IMR-90 (cell line): ENCODE data around the gene RNF41. TPM values are rescaled to one million over a fixed set of nuclear protein-coding genes. Genes with fewer than 3 reads are reported as not detected.

Source experiments
- ATAC-seq: fragments of 200-7000 bp; cut with Tn5 transposase; 2 replicates; pipeline ENCODE4 v1.9.1; 2020; ENCODE audit warnings: low read depth, mild to moderate bottlenecking, moderate library complexity
- BruUV-seq: library from RNA; stranded (reverse); fragments of 400-500 nt; replicated peaks from 2 replicates; lab custom pipeline; 2021; lab: Mats Ljungman, UMichigan
- CTCF ChIA-PET: fragments of 300-600 bp; formaldehyde crosslinking; extraction: SDS; loops from one replicate; lab custom pipeline; 2021; ENCODE audit warnings: antibody characterized with exemption; lab: Yijun Ruan, JAX
- POLR2A ChIA-PET: fragments of 300-600 bp; sonication (Branson Sonifier 250); formaldehyde crosslinking; loops from one replicate; lab custom pipeline; 2022; ENCODE audit warnings: antibody characterized with exemption; ENCODE audit not compliant: unreplicated experiment; lab: Charles Lee
- DNase-seq: peaks from one replicate; pipeline ENCODE4 v3.0.0; 2013
- H2AFZ ChIP-seq: replicated peaks from 2 replicates; pipeline ENCODE3; 2013; ENCODE audit warnings: low read length, mild to moderate bottlenecking; ENCODE audit not compliant: poor library complexity
- H2AK5ac ChIP-seq: 2 replicates; pipeline ENCODE4 v1.6.1; 2013; ENCODE audit warnings: low read depth, low read length, inconsistent platforms
- H2AK9ac ChIP-seq: replicated peaks from 2 replicates; pipeline ENCODE3; 2013; ENCODE audit warnings: mild to moderate bottlenecking, low read depth, low read length, moderate library complexity; ENCODE audit not compliant: poor library complexity
- H2BK120ac ChIP-seq: 2 replicates; pipeline ENCODE4 v1.6.1; 2013; ENCODE audit warnings: low read depth, low read length, inconsistent platforms
- H2BK15ac ChIP-seq: 3 replicates; pipeline ENCODE4 v1.6.1; 2013; ENCODE audit warnings: low read depth, low read length, inconsistent platforms
- H2BK20ac ChIP-seq: 2 replicates; pipeline ENCODE4 v1.6.1; 2013; ENCODE audit warnings: low read depth, mild to moderate bottlenecking, inconsistent platforms, low read length, moderate library complexity
- H2BK5ac ChIP-seq: 2 replicates; pipeline ENCODE4 v1.6.1; 2013; ENCODE audit warnings: mild to moderate bottlenecking, low read depth, low read length, inconsistent platforms; ENCODE audit not compliant: poor library complexity, severe bottlenecking
- H3K14ac ChIP-seq: replicated peaks from 2 replicates; pipeline ENCODE4 v1.6.1; 2013; ENCODE audit warnings: low read depth, low read length, inconsistent platforms
- H3K18ac ChIP-seq: 2 replicates; pipeline ENCODE4 v1.6.1; 2013; ENCODE audit warnings: low read depth, low read length, control low read depth
- H3K23ac ChIP-seq: 2 replicates; pipeline ENCODE4 v1.6.1; 2013; ENCODE audit warnings: low read depth, low read length, inconsistent platforms
- H3K27ac ChIP-seq: 2 replicates; pipeline ENCODE4 v1.5.1; 2013; ENCODE audit warnings: mild to moderate bottlenecking, control low read depth, low read length; ENCODE audit not compliant: insufficient read depth
- H3K27me3 ChIP-seq: 2 replicates; pipeline ENCODE4 v1.6.1; 2013; ENCODE audit warnings: low read length; ENCODE audit not compliant: control insufficient read depth, insufficient read depth
- H3K36me3 ChIP-seq: 2 replicates; pipeline ENCODE4 v1.6.1; 2013; ENCODE audit warnings: low read length, mixed read lengths; ENCODE audit not compliant: control insufficient read depth, insufficient read depth
- H3K4ac ChIP-seq: 2 replicates; pipeline ENCODE4 v1.6.1; 2013; ENCODE audit warnings: low read depth, low read length, inconsistent platforms
- H3K4me1 ChIP-seq: 2 replicates; pipeline ENCODE4 v1.6.1; 2013; ENCODE audit warnings: low read length, mixed read lengths; ENCODE audit not compliant: control insufficient read depth, insufficient read depth
- H3K4me2 ChIP-seq: 2 replicates; pipeline ENCODE4 v1.6.1; 2013; ENCODE audit warnings: low read depth, mild to moderate bottlenecking, control low read depth, low read length, moderate library complexity
- H3K4me3 ChIP-seq: 2 replicates; pipeline ENCODE4 v1.5.1; 2013; ENCODE audit warnings: low read depth, mild to moderate bottlenecking, control low read depth, low read length, moderate library complexity; ENCODE audit not compliant: insufficient read depth
- H3K56ac ChIP-seq: 2 replicates; pipeline ENCODE4 v1.6.1; 2013; ENCODE audit warnings: low read length, inconsistent platforms; ENCODE audit not compliant: insufficient read depth; ENCODE audit errors: extremely low read depth
- H3K79me1 ChIP-seq, 2 experiments: 2 replicates each; pipeline ENCODE4 v1.6.1; 2013; ENCODE audit warnings: low read length in 2 of 2, inconsistent platforms in 1 of 2, low read depth in 1 of 2
- H3K9ac ChIP-seq: 2 replicates; pipeline ENCODE4 v1.6.1; 2013; ENCODE audit warnings: low read depth, low read length, control low read depth
- H3K9me1 ChIP-seq: 2 replicates; pipeline ENCODE4 v1.6.1; 2013; ENCODE audit warnings: low read length, inconsistent platforms; ENCODE audit not compliant: insufficient read depth
- H3K9me3 ChIP-seq: 2 replicates; pipeline ENCODE4 v1.6.1; 2013; ENCODE audit warnings: low read length; ENCODE audit not compliant: control insufficient read depth, insufficient read depth
- H4K20me1 ChIP-seq: 2 replicates; pipeline ENCODE4 v1.6.1; 2013; ENCODE audit warnings: low read length, inconsistent platforms; ENCODE audit not compliant: insufficient read depth
- H4K5ac ChIP-seq: 2 replicates; pipeline ENCODE4 v1.6.1; 2013; ENCODE audit warnings: mild to moderate bottlenecking, low read depth, low read length, control low read depth
- H4K8ac ChIP-seq, 2 experiments: 2 replicates each; pipeline ENCODE4 v1.6.1; 2013; ENCODE audit warnings: low read depth in 2 of 2, low read length in 2 of 2, control low read depth in 1 of 2, inconsistent platforms in 1 of 2
- H4K91ac ChIP-seq: 2 replicates; pipeline ENCODE4 v1.6.1; 2013; ENCODE audit warnings: low read depth, low read length, inconsistent platforms; ENCODE audit not compliant: insufficient read depth
- BHLHE40 ChIP-seq: fragments of 150-350 bp; IDR thresholded peaks from 2 replicates; pipeline ENCODE4 v1.6.1; 2016; ENCODE audit warnings: mild to moderate bottlenecking, low read depth, low read length
- CEBPB ChIP-seq: IDR thresholded peaks from 2 replicates; pipeline ENCODE4 v1.6.1; 2012; ENCODE audit warnings: low read depth, low read length, improper control_type of control experiment
- CHD1 ChIP-seq: IDR thresholded peaks from 2 replicates; pipeline ENCODE4 v1.6.1; 2012; ENCODE audit warnings: low read depth, low read length, improper control_type of control experiment
- FOS ChIP-seq: fragments of 150-350 bp; IDR thresholded peaks from 2 replicates; pipeline ENCODE4 v1.6.1; 2016; ENCODE audit warnings: low read depth, low read length
- MAFK ChIP-seq: IDR thresholded peaks from 2 replicates; pipeline ENCODE4 v1.6.1; 2012; ENCODE audit warnings: low read depth, low read length, improper control_type of control experiment
- MAZ ChIP-seq: IDR thresholded peaks from 2 replicates; pipeline ENCODE4 v1.6.1; 2012; ENCODE audit warnings: low read depth, mild to moderate bottlenecking, low read length, improper control_type of control experiment, moderate library complexity, borderline replicate concordance
- MXI1 ChIP-seq: IDR thresholded peaks from 2 replicates; pipeline ENCODE4 v1.6.1; 2012; ENCODE audit warnings: low read depth, mild to moderate bottlenecking, low read length, moderate library complexity, borderline replicate concordance
- POLR2A ChIP-seq: IDR thresholded peaks from 2 replicates; pipeline ENCODE4 v1.6.1; 2012; ENCODE audit warnings: mild to moderate bottlenecking, low read depth, low read length
- RAD21 ChIP-seq: IDR thresholded peaks from 2 replicates; pipeline ENCODE4 v1.6.1; 2012; ENCODE audit warnings: low read length, improper control_type of control experiment
- RCOR1 ChIP-seq: IDR thresholded peaks from 2 replicates; pipeline ENCODE4 v1.6.1; 2012; ENCODE audit warnings: mild to moderate bottlenecking, low read length, improper control_type of control experiment; ENCODE audit not compliant: insufficient replicate concordance
- RFX5 ChIP-seq: IDR thresholded peaks from 2 replicates; pipeline ENCODE4 v1.8.0; 2012; ENCODE audit warnings: low read depth, mild to moderate bottlenecking, low read length, moderate library complexity
- SMC3 ChIP-seq: fragments of 150-350 bp; IDR thresholded peaks from 2 replicates; pipeline ENCODE4 v1.6.1; 2016; ENCODE audit warnings: low read depth, mild to moderate bottlenecking, antibody characterized with exemption, low read length, moderate library complexity
- WGBS, 2 experiments: methylation state at CpG; one replicate each; pipeline versions ENCODE4 v1.1.5 to v1.1.7; 2013; ENCODE audit warnings: missing lambda C conversion rate in 2 of 2; ENCODE audit not compliant: insufficient read length in 1 of 2; ENCODE audit errors: extremely low coverage in 2 of 2; 5-methylcytosine and 5-hydroxymethylcytosine counted together
- dilution Hi-C: fragments of 300-500 bp; cut with HindIII; formaldehyde crosslinking; loops from one replicate; pipeline ENCODE4 v1.14.3; 2018; ENCODE audit warnings: low sequenced_read_pairs; ENCODE audit not compliant: unreplicated experiment
- in situ Hi-C: fragments of 300-500 bp; cut with MboI; formaldehyde crosslinking; loops from 3 replicates; pipeline ENCODE4 v1.14.3; 2019; ENCODE audit warnings: low sequenced_read_pairs, inconsistent platforms, mixed read lengths
- intact Hi-C: fragments of 100-400 bp; cut with micrococcal nuclease; formaldehyde crosslinking; loops from 2 replicates; pipeline ENCODE4 v1.10.0; 2022
- polyA plus RNA-seq, 3 experiments: library from polyadenylated mRNA; depleted of rRNA; stranded (reverse); fragments of >200 nt; gene quantifications; 2 replicates each; pipeline ENCODE4 v1.2.3, GENCODE V29; 2012; ENCODE audit warnings: low replicate concordance in 1 of 3
- total RNA-seq: library from RNA; depleted of rRNA; stranded (reverse); fragments of >200 nt; gene quantifications from 2 replicates; pipeline ENCODE4 v1.2.3, GENCODE V29; 2012
- TF ChIP-seq, protein P1 (sequence below): fragments of 150-350 bp; IDR thresholded peaks from 2 replicates; pipeline ENCODE4 v1.6.1; 2017; ENCODE audit warnings: mild to moderate bottlenecking, antibody characterized with exemption, low read length, low read depth
- TF ChIP-seq, protein P2 (sequence below): fragments of 150-350 bp; IDR thresholded peaks from 2 replicates; pipeline ENCODE4 v1.6.1; 2016; ENCODE audit warnings: low read depth, mild to moderate bottlenecking, low read length, moderate library complexity, borderline replicate concordance

RNF41 gene
- total and polyA plus RNA-seq, 2 of the 4 experiments (the other 2 are of a cell fraction), result 112 to 272 TPM

DNA sequence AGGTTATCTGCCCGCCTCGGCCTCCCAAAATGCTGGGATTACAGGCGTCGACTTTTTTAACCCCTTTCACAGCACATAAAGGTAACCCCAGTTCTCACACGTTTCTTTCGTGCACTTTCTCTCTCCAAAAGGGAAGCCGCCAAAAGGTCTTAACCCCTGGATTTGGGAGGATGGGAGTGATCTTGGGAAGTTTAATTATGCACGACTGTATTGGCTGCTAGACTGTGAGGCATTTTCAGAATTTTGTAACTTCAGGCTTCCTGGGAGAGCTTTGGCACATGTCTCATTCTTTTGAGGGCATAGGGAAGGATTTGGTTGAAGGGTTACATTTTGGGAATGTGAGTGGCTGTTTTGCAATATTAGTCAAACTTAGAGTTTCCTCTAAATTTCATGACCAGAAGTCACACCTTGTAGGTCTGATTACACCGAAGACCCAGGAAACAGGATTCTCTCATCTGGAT, 31.0 kb downstream of the RNF41 start:
- 0% methylated on average over 1 of the region's 9 CpGs; no CpG with 5 or more reads in 1 of the 2 experiments for WGBS, 2 experiments
- H3K56ac ChIP-seq, result no peak overlapping the region
- H3K36me3 ChIP-seq, result peaks cover 5% of the 10 kb centered on the region
- no peak overlapping the region for H3K9ac ChIP-seq
- H2BK120ac ChIP-seq, result no peak overlapping the region
- H3K14ac ChIP-seq, result no peak overlapping the region
- no peak overlapping the region for H2AK9ac ChIP-seq
- no peak overlapping the region for H3K27ac ChIP-seq
- H3K9me3 ChIP-seq, result no peaks in the 10 kb centered on the region
- H2BK5ac ChIP-seq, result no peak overlapping the region
- H2AK5ac ChIP-seq, result no peak overlapping the region
- peaks cover 14% of the 10 kb centered on the region; the same call in 1 of the 2 replicates for H4K20me1 ChIP-seq
- H3K23ac ChIP-seq, result peak overlapping the region; percentile 42; the same call in 1 of the 2 replicates
- intact Hi-C loops (no loop called here), dilution Hi-C loops (no loop called here), in situ Hi-C loops (no loop called here)
- BruUV-seq, result no TSS peak
- H2BK20ac ChIP-seq, result 0 out of 2 replicates have a peak overlapping the region, but pooled peaks have one; percentile 20
- TF ChIP-seq, protein P1, sequence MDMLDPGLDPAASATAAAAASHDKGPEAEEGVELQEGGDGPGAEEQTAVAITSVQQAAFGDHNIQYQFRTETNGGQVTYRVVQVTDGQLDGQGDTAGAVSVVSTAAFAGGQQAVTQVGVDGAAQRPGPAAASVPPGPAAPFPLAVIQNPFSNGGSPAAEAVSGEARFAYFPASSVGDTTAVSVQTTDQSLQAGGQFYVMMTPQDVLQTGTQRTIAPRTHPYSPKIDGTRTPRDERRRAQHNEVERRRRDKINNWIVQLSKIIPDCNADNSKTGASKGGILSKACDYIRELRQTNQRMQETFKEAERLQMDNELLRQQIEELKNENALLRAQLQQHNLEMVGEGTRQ, result no peak
- TF ChIP-seq FOS, result no peak
- no peak for TF ChIP-seq RCOR1
- no peak for TF ChIP-seq BHLHE40
- no peak for TF ChIP-seq CEBPB
- no peak for TF ChIP-seq RFX5
- TF ChIP-seq, protein P2, sequence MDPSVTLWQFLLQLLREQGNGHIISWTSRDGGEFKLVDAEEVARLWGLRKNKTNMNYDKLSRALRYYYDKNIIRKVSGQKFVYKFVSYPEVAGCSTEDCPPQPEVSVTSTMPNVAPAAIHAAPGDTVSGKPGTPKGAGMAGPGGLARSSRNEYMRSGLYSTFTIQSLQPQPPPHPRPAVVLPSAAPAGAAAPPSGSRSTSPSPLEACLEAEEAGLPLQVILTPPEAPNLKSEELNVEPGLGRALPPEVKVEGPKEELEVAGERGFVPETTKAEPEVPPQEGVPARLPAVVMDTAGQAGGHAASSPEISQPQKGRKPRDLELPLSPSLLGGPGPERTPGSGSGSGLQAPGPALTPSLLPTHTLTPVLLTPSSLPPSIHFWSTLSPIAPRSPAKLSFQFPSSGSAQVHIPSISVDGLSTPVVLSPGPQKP, result no peak
- TF ChIP-seq RAD21, result no peak
- TF ChIP-seq MAFK, result no peak
- no peak for TF ChIP-seq MAZ
- no peak for TF ChIP-seq POLR2A
- no peak for TF ChIP-seq CHD1
- no peak for TF ChIP-seq SMC3
- no peak for TF ChIP-seq MXI1
- no peak overlapping the region; the same call in 1 of the 2 replicates for H3K4ac ChIP-seq
- no peak for DNase-seq
- no peak overlapping the region for H2BK15ac ChIP-seq
- ChIA-PET CTCF (interaction anchor here (2.5 kb wide), 1 partner anchor 31 kb away, joined by 22 read pairs; the partner anchor contains the start of gene RNF41), POLR2A (no interaction called here)
- H3K4me2 ChIP-seq, result peak overlapping the region; percentile 24; the same call in 1 of the 2 replicates
- no peak overlapping the region for H3K18ac ChIP-seq
- H4K8ac ChIP-seq, result peak overlapping the region in 1 of 2 experiments; percentile 12; a peak in 1 of 4 replicates
- peaks cover 7% of the 10 kb centered on the region for H3K4me1 ChIP-seq
- no peak overlapping the region for H3K4me3 ChIP-seq
- H3K27me3 ChIP-seq, result no peaks in the 10 kb centered on the region
- H2AFZ ChIP-seq, result peak overlapping the region; percentile 9
- H4K5ac ChIP-seq, result no peak overlapping the region
- no peak overlapping the region for H4K91ac ChIP-seq
- H3K9me1 ChIP-seq, result peaks cover 5% of the 10 kb centered on the region; the same call in 1 of the 2 replicates
- H3K79me1 ChIP-seq, result peaks cover 19 to 29% of the 10 kb centered on the region in 2 experiments; a peak in 3 of 4 replicates
- ATAC-seq, result no peak
